Measurements from ENCODE around the gene POLDIP3.
"Not testable (repeated sequence)": the region's sequence is repeated elsewhere in the genome, so short reads cannot be mapped to it uniquely, and the experiment has no call there.

POLDIP3 gene

DNA sequence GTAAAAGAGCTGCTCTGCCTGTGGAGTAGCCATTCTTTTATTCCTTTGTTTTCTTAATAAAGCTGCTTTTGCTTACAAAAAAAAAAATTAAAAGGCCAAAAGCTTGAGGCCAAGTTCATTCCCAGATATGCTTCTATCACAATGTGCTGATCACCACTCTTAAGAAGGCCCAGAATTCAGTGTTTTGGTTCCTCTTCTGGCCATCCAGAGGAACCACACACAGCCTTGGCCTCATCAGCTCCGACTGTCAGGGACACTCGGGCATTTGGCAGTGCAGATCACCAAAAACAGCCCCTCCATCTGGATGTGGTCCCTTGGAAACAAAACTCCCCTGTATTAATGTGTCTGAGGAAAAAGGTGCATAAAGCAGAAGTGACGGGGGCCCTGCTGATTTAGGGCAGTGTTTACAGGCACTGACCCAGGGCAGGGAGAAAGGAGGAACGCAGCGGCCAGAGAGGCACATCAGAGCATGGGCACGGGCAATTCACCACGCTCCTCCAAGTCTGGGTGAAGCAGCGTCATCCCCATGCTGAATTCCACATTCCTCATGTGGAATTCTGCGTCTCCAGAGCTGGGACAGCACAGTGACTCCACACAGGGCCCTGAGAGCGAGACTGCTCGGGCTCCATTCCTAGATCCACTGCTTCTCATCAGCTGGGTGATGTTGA, 17.7 kb downstream of the POLDIP3 start:
- H3K27ac ChIP-seq = no peak overlapping the region
- no peak for DNase-seq (ENCODE audit: low read depth, low spot score)

DNA sequence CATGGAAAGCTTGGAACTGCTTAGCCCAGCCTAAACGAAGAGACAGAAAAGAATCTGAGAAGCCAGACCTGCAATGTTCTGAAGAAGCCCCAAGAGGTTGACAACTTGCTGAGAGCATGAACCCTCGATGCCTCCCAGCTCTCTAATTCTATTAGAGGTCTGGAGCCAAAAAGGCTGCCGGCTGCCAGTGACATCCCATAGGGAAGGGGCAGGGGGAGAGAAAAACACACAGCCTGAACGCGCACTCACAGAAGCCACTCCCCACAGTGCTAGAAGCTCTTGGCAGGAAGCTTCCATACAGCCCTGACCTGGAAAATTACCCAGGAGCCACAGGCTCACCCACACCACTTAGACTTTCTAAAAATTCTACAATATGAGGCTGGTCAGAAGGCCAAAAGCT, 18.3 kb downstream of the POLDIP3 start:
- H3K27ac ChIP-seq = no peak overlapping the region
- DNase-seq (ENCODE audit: low read depth, low spot score) = no peak

DNA sequence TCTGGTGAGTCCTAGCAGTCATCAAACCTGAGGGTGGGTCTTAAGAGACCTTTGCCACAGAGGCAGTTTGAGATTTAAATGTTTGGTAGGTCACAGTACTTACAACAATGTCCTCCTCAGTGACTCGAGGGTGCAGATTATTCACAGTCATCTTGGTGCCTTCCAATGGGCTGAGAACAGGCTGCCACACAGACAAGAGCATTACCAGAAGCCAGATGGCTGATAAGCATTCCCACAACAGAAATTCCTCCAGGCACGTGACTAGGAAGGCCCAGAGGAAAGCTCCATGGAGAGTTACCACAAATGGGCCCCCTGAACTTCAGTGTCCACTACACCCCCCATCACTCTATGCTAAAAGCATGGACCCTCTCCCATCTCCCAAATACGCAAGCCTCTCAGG, 19.2 kb downstream of the POLDIP3 start:
- H3K27ac ChIP-seq = no peak overlapping the region
- no peak for DNase-seq (ENCODE audit: low read depth, low spot score)

GRCh38 chr22:42591987-42592386, 22.7 kb downstream of the POLDIP3 start:
- DNase-seq (ENCODE audit: low read depth, low spot score) = no peak
- no peak overlapping the region for H3K27ac ChIP-seq

- DNase-seq (ENCODE audit: low read depth, low spot score) = no peak
- no peak overlapping the region for H3K27ac ChIP-seq
These were observed 27.0 kb downstream of the POLDIP3 start for GRCh38 chr22:42587588-42588175.

DNA sequence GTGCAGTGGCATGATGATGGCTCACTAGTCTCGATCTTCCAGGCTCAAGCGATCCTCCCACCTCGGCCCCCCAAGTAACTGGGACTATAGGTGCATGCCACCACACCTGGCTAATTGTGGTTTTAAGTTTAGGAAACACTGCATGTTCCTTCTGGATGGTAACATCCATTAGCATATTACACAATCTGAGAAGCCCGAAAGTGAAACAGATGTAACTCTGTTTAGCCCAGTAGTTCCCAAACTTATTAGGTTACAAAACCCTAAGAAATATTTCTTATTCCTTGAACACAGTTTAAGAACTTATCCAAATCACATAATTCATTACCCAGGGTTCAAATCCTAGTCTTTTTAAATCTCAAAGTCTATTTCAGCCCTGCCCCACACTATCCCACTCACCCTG, 28.3 kb downstream of the POLDIP3 start:
- H3K27ac ChIP-seq = no peak overlapping the region
- no peak for DNase-seq (ENCODE audit: low read depth, low spot score)

GRCh38 chr22:42585096-42585495, 29.6 kb downstream of the POLDIP3 start:
- no peak for DNase-seq (ENCODE audit: low read depth, low spot score)
- H3K27ac ChIP-seq = no peak overlapping the region

- DNase-seq (ENCODE audit: low read depth, low spot score) = no peak
- no peak overlapping the region for H3K27ac ChIP-seq
These were observed 30.2 kb downstream of the POLDIP3 start for GRCh38 chr22:42584364-42584940.

- H3K27ac ChIP-seq = no peak overlapping the region
- DNase-seq (ENCODE audit: low read depth, low spot score) = no peak
These were observed 31.7 kb downstream of the POLDIP3 start for GRCh38 chr22:42582987-42583386.

- DNase-seq (ENCODE audit: low read depth, low spot score) = no peak
- peak overlapping the region; percentile 66 for H3K27ac ChIP-seq
These were observed 32.6 kb downstream of the POLDIP3 start for GRCh38 chr22:42581762-42582716.

DNA sequence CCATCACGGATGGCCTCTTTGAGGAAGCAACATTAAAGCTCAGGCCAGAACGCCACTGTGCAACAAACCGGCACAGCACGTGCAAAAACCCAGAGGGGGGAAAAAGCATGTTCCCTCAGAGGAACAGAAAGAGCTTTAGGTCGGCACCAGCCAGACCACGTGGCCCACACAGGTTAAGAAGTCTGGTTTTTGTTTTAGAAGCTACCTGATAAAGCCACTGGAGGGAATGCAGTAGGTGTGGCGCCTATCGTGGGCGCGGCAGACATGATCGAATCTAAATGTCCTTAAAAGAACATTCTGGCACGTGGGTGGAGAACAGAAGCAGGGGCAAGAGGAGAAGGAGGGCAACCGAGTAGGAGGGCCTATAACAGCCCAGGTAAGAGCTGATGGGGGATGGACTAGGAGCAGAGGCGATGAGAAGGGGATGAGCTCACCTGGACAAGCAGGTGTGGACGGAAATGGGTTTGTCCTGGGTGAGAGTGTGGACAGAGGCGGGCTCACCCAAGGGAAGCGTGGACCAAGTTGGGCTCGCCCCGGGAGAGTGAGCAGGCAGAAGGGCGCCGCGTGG, 33.4 kb downstream of the POLDIP3 start:
- peak overlapping the region; percentile 66 for H3K27ac ChIP-seq
- not testable (repeated sequence) for DNase-seq (ENCODE audit: low read depth, low spot score)

DNA sequence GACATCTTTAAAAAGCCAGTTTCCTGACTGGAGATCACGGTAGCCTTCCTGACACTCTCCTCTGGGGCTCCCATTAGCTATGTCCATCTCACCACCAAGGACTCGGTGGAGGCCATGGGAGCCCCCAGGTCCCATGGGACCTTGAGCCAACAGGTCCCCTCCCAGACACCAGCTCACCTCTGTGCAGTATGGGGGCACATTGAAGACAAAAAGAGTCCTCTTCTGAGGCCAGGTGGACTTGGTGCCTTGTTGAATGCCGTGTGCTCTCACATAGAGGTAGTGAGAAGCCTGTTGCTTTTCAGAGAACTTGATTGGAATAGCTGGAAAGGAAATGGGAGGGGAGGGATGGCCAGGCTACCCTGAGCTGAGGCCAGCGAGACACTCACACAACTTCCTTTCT, 34.6 kb downstream of the POLDIP3 start:
- not testable (repeated sequence) for H3K27ac ChIP-seq; DNase-seq (ENCODE audit: low read depth, low spot score)

- H3K27ac ChIP-seq = no peak overlapping the region
- DNase-seq (ENCODE audit: low read depth, low spot score) = no peak
These were observed 37.0 kb downstream of the POLDIP3 start for GRCh38 chr22:42577623-42578240.

DNA sequence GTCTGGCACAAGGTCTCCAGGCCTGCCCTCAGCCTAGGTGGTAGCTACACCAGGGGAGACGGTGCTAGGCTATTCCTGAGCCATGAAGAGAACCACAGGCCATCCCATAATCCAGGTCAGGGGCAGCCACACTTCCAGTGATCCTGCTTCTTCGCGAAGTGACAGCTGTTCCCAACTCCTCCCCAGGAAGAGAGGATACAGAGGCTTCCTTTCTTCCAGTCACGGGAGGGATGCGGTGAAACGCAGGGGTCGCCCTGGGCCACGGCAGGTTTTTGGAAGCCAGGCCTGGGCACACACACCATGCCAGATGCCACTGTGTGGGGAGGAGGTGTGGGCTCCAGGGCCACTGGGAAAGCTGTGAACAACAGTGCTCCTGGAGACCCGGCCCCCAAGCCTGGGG, 37.5 kb downstream of the POLDIP3 start:
- H3K27ac ChIP-seq = not testable (repeated sequence)

GRCh38 chr22:42575996-42576574, 38.6 kb downstream of the POLDIP3 start:
- DNase-seq (ENCODE audit: low read depth, low spot score); H3K27ac ChIP-seq: not testable (repeated sequence)

More for the DNA sequence above, 37.5 kb downstream of the POLDIP3 start:
- not testable (repeated sequence) for DNase-seq (ENCODE audit: low read depth, low spot score)

DNA sequence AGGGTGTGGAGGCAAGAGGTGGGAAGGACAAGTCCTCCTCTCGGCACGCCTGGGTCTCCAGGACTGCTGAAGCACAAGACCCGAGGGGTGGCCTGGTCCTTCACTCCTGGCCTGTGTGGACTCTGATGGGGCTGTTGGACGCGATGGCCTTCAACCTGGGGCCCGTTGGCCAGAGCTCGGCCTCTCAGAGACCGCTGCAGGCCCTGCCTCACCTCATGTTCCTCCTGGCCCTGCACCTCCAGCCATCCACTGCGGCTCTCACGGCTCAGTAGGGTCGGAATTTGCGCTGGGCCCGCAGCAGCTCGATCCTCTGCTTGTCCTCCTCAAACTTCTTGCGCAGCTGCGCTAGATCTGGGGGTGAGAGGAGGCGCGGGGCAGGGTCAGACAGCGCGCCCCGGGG, 40.2 kb downstream of the POLDIP3 start:
- not testable (repeated sequence) for DNase-seq (ENCODE audit: low read depth, low spot score); H3K27ac ChIP-seq

GRCh38 chr22:42574046-42574445, 40.6 kb downstream of the POLDIP3 start:
- not testable (repeated sequence) for DNase-seq (ENCODE audit: low read depth, low spot score); H3K27ac ChIP-seq

- H3K27ac ChIP-seq; DNase-seq (ENCODE audit: low read depth, low spot score): not testable (repeated sequence)
These were observed 43.6 kb downstream of the POLDIP3 start for GRCh38 chr22:42571068-42571467.

DNA sequence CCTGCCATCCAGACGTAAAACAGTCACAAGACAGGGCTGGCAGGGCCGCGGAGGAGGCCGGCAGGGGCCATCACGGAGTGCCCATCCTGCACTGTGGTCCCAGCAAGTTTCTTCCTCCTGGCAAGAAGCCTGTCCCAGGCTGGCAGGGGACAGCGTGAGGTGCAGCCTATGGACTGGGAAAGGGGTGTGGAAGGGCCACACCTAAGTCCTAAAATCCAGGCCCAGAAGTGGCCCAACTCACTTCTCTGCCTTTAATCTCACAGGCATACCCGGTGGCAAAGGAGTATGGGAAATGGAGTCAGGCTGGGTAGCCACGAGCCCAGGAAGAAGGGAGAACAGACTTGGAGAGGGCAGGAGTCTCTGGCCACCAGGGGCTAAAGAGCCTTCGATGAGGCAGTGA, 44.1 kb downstream of the POLDIP3 start:
- H3K27ac ChIP-seq; DNase-seq (ENCODE audit: low read depth, low spot score): not testable (repeated sequence)
